ENCODE data around the gene SIAH3.

The SIAH3 gene

DNA sequence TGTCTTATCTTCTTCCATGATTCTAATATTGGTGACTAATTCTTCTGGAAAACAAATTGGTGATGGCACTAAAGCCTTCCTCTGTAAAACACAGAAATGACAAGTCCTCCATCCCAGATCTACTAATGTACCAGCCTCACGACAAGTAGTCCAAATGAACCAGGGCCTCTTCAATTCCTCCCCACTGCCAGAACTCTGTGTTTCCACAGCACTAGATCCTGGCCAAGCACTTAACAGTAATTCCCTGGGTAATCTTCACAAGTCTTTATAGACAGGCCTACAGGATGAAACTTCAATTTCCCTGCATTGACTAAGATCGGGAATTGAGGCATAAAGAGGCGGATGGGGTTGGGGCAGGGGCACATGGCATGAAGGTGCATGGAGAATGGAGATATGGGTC is 52.7 kb downstream of the SIAH3 start:
- no peaks in the 10 kb centered on the region for H3K4me1 ChIP-seq (ENCODE audit: insufficient read depth, low read length)
- H3K9ac ChIP-seq (ENCODE audit: low read depth, low read length): no peak overlapping the region
- no peaks in the 10 kb centered on the region for H3K36me3 ChIP-seq (ENCODE audit: insufficient read depth, low read length)
- no peak overlapping the region for H3K27ac ChIP-seq (ENCODE audit: low read depth, low read length)
- 0 out of 2 replicates have a peak, but pooled peaks cover 2% of the 10 kb centered on the region for H3K9me3 ChIP-seq (ENCODE audit: insufficient read depth, low read depth, low read length)
- H3K27me3 ChIP-seq (ENCODE audit: insufficient read depth, low read length): no peaks in the 10 kb centered on the region
- no peak overlapping the region for H3K4me3 ChIP-seq (ENCODE audit: low read length)
- WGBS: over 99% methylated on average over 3 of the region's 3 CpGs

DNA sequence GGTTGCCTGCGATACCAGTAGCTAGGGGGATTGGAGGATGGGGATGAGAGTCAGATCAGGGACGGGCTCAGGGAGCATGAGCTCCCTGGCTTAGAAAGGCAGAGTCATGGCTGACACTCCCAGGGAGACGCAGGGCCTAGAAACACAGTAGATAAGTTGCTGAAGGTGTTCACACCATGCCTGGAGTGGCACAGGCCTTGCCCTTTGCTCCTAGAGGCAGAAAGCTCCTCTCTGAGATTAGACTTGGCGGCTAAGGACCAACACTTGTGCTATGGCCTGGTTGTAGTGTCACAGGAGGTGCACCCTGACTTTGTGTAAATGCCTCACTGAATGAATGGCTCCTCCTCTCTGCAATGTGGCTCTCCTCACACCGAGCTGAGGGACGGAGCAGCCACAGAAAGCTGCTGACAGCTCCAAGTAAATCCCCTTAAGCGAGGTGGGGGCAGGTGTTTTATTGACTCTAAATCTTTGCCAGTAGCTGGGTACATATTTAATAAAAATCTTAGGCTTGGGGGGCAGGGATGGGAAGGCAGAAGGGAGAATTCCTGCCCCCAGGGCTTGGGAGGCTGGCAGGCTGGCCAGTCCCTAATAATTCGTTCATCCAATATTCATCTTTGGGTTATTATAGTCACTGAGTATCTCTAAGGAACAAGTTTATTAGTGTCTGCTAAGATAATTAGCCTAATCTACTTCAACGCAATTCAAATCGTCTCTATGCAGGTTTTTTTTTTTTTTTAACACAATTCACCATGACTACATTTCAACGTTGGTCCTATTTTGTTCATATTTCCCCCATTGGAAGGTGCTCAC is 54.9 kb downstream of the SIAH3 start:
- H3K4me1 ChIP-seq (ENCODE audit: insufficient read depth, low read length): no peaks in the 10 kb centered on the region
- no peaks in the 10 kb centered on the region for H3K27me3 ChIP-seq (ENCODE audit: insufficient read depth, low read length)
- H3K36me3 ChIP-seq (ENCODE audit: insufficient read depth, low read length): no peaks in the 10 kb centered on the region
- WGBS: 83% methylated on average over 11 of the region's 11 CpGs
- H3K9ac ChIP-seq (ENCODE audit: low read depth, low read length): no peak overlapping the region
- no peak overlapping the region for H3K27ac ChIP-seq (ENCODE audit: low read depth, low read length)
- no peak overlapping the region for H3K4me3 ChIP-seq (ENCODE audit: low read length)
- H3K9me3 ChIP-seq (ENCODE audit: insufficient read depth, low read depth, low read length): 0 out of 2 replicates have a peak, but pooled peaks cover 2% of the 10 kb centered on the region

- H3K27me3 ChIP-seq (ENCODE audit: insufficient read depth, low read length): no peaks in the 10 kb centered on the region
- H3K36me3 ChIP-seq (ENCODE audit: insufficient read depth, low read length): no peaks in the 10 kb centered on the region
- 0 out of 2 replicates have a peak, but pooled peaks cover 2% of the 10 kb centered on the region for H3K9me3 ChIP-seq (ENCODE audit: insufficient read depth, low read depth, low read length)
- WGBS: 90% methylated on average over 6 of the region's 6 CpGs
- H3K4me1 ChIP-seq (ENCODE audit: insufficient read depth, low read length): no peaks in the 10 kb centered on the region
- H3K27ac ChIP-seq (ENCODE audit: low read depth, low read length): no peak overlapping the region
- H3K4me3 ChIP-seq (ENCODE audit: low read length): no peak overlapping the region
- H3K9ac ChIP-seq (ENCODE audit: low read depth, low read length): no peak overlapping the region
Measured at GRCh38 chr13:45792827-45793303, 58.7 kb downstream of the SIAH3 start.

DNA sequence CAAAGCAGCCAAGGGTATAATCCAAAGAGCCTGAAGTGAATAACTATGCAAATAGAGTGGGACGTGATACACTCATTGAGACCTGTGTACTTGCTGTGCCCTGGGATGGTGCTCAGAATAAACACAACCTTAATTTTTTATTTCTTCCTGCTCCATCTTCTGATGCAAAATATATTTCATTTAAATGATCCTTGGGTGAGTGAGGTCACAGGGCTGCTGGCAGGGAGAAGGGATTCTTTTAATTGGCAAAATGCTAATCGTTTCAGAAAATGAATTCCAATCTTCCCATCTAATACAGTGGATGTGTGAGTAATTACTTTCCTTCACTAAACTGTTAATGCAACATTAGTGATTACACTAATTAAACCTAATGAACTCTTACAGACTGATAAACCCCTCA is 63.5 kb downstream of the SIAH3 start:
- no peak overlapping the region for H3K9ac ChIP-seq (ENCODE audit: low read depth, low read length)
- H3K27ac ChIP-seq (ENCODE audit: low read depth, low read length): no peak overlapping the region
- 86% methylated on average over 1 of the region's 2 CpGs for WGBS
- H3K9me3 ChIP-seq (ENCODE audit: insufficient read depth, low read depth, low read length): no peaks in the 10 kb centered on the region
- H3K27me3 ChIP-seq (ENCODE audit: insufficient read depth, low read length): no peaks in the 10 kb centered on the region
- H3K4me3 ChIP-seq (ENCODE audit: low read length): no peak overlapping the region
- no peaks in the 10 kb centered on the region for H3K4me1 ChIP-seq (ENCODE audit: insufficient read depth, low read length)
- no peaks in the 10 kb centered on the region for H3K36me3 ChIP-seq (ENCODE audit: insufficient read depth, low read length)

- H3K27me3 ChIP-seq (ENCODE audit: insufficient read depth, low read length): no peaks in the 10 kb centered on the region
- no peaks in the 10 kb centered on the region for H3K9me3 ChIP-seq (ENCODE audit: insufficient read depth, low read depth, low read length)
- no peaks in the 10 kb centered on the region for H3K4me1 ChIP-seq (ENCODE audit: insufficient read depth, low read length)
- H3K9ac ChIP-seq (ENCODE audit: low read depth, low read length): no peak overlapping the region
- H3K4me3 ChIP-seq (ENCODE audit: low read length): no peak overlapping the region
- 92% methylated on average over 2 of the region's 2 CpGs for WGBS
- no peak overlapping the region for H3K27ac ChIP-seq (ENCODE audit: low read depth, low read length)
- no peaks in the 10 kb centered on the region for H3K36me3 ChIP-seq (ENCODE audit: insufficient read depth, low read length)
Measured at GRCh38 chr13:45787346-45787745, 64.2 kb downstream of the SIAH3 start.

GRCh38 chr13:45786293-45786920 is 65.1 kb downstream of the SIAH3 start:
- Histone ChIP-seq H3K9me3 (ENCODE audit: insufficient read depth, low read depth, low read length) (no peaks in the 10 kb centered on the region), H3K27me3 (ENCODE audit: insufficient read depth, low read length) (no peaks in the 10 kb centered on the region), H3K9ac (ENCODE audit: low read depth, low read length) (no peak overlapping the region), H3K4me1 (ENCODE audit: insufficient read depth, low read length) (no peaks in the 10 kb centered on the region), H3K27ac (ENCODE audit: low read depth, low read length) (no peak overlapping the region), H3K4me3 (ENCODE audit: low read length) (no peak overlapping the region), H3K36me3 (ENCODE audit: insufficient read depth, low read length) (no peaks in the 10 kb centered on the region)
- WGBS: 83% methylated on average over 6 of the region's 6 CpGs

GRCh38 chr13:45784755-45785675 is 66.5 kb downstream of the SIAH3 start:
- Histone ChIP-seq H3K36me3 (ENCODE audit: insufficient read depth, low read length) (no peaks in the 10 kb centered on the region), H3K27ac (ENCODE audit: low read depth, low read length) (no peak overlapping the region), H3K4me1 (ENCODE audit: insufficient read depth, low read length) (no peaks in the 10 kb centered on the region), H3K4me3 (ENCODE audit: low read length) (no peak overlapping the region), H3K27me3 (ENCODE audit: insufficient read depth, low read length) (no peaks in the 10 kb centered on the region), H3K9ac (ENCODE audit: low read depth, low read length) (no peak overlapping the region), H3K9me3 (ENCODE audit: insufficient read depth, low read depth, low read length) (no peaks in the 10 kb centered on the region)
- WGBS: 86% methylated on average over 10 of the region's 10 CpGs

DNA sequence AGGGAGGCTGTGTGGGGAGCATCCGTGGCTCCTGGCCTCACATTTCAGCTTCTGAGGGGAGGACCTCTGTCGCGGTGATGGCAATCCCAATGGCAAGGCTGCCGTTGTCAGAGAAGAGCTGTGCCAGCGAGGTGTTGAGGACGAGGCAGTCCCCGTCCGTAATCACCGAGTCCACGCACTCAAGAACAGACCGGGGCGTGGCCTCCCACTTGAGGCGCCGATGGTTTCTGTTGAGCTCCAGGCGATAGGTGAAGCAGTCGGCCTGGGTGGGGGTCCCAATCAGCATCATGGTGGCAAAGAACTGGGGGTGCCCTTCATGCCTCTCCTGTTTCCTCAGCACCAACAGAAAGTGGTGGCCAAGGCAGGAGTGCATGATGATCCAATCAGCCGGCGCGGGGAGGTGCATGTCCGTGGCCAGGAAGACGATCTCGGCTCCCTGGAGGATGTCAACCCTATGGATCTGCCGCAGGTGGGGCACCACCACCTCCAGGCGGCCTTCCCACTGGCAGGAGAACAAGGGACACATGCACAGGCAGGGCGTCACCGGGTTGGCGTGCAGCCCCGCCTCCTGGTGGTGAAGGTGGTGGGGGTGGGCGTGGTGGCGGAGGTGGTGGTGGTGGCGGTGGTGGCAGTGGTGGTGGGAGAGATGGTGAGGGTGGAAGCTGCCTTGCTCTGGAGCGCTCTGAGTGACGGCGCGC is 68.1 kb downstream of the SIAH3 start:
- H3K4me3 ChIP-seq (ENCODE audit: low read length): no peak overlapping the region
- WGBS: 97% methylated on average over 35 of the region's 35 CpGs
- H3K27me3 ChIP-seq (ENCODE audit: insufficient read depth, low read length): no peaks in the 10 kb centered on the region
- H3K4me1 ChIP-seq (ENCODE audit: insufficient read depth, low read length): no peaks in the 10 kb centered on the region
- no peak overlapping the region for H3K9ac ChIP-seq (ENCODE audit: low read depth, low read length)
- H3K9me3 ChIP-seq (ENCODE audit: insufficient read depth, low read depth, low read length): no peaks in the 10 kb centered on the region
- no peaks in the 10 kb centered on the region for H3K36me3 ChIP-seq (ENCODE audit: insufficient read depth, low read length)
- no peak overlapping the region for H3K27ac ChIP-seq (ENCODE audit: low read depth, low read length)

- no peak overlapping the region for H3K4me3 ChIP-seq (ENCODE audit: low read length)
- WGBS: 89% methylated on average over 9 of the region's 9 CpGs
- H3K27me3 ChIP-seq (ENCODE audit: insufficient read depth, low read length): no peaks in the 10 kb centered on the region
- H3K36me3 ChIP-seq (ENCODE audit: insufficient read depth, low read length): no peaks in the 10 kb centered on the region
- H3K4me1 ChIP-seq (ENCODE audit: insufficient read depth, low read length): no peaks in the 10 kb centered on the region
- H3K27ac ChIP-seq (ENCODE audit: low read depth, low read length): no peak overlapping the region
- no peaks in the 10 kb centered on the region for H3K9me3 ChIP-seq (ENCODE audit: insufficient read depth, low read depth, low read length)
- no peak overlapping the region for H3K9ac ChIP-seq (ENCODE audit: low read depth, low read length)
Measured at GRCh38 chr13:45782327-45783045, 69.1 kb downstream of the SIAH3 start.

All from HUES64 (cell line).